ENCODE data around the gene MTA3.
A peak's percentile ranks its signal among the peaks of the same experiment; 100 is the strongest.

The MTA3 gene

DNA sequence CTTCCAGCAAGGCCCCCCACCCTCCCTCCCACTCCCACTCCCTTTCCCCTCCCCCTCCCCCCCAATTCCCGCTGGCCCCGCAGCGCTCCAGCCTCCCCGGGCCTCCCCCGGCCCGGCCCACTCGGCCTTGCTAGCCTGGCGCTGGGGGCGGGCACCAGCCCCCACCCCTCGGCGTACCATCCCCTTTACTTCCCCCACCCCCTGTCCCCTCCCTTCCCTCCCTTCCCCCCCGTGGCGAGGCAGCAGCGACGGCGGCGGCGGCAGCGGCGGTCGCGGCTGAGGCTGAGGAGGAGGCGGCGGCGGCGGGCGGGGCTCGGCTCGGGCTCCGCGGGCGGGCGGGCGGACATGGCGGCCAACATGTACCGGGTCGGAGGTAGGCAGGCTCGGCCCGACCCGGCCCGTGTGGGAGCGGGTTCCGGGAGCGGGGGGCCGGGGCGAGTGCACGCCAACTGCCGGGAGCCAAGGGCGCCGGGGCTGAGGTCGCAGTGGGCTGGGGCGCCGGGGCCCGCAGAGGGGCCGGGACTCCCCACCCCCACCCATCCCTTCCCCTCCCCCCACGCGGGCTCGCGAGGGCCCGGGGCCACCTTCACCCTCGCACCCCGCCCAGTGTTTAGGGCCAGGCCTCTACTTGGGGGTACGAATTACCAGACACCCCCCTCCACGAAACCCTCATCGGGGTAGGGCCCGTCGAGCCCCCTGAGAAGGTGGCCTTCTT is at the start of gene MTA3:
TSS of gene MTA3 (plus strand) at position 232 of the 715 bp plus-strand sequence. CDS start at position 346, 114 bp downstream.
- peak within 1 kb of the TSS; percentile 86 for H3K27ac ChIP-seq (ENCODE audit: low read depth, low read length)
- no peaks in the 10 kb centered on the region for H3K27me3 ChIP-seq (ENCODE audit: control insufficient read depth, insufficient read depth, low read length)
- no peaks in the 10 kb centered on the region for H3K36me3 ChIP-seq (ENCODE audit: control insufficient read depth, insufficient read depth, low read length)
- peaks cover 13% of the 10 kb centered on the region for H3K4me1 ChIP-seq (ENCODE audit: control insufficient read depth, insufficient read depth, low read length)
- peak within 1 kb of the TSS; percentile 77 for H3K9ac ChIP-seq (ENCODE audit: low read length)
- peak within 1 kb of the TSS; percentile 82 for H3K4me3 ChIP-seq (ENCODE audit: low read length)

DNA sequence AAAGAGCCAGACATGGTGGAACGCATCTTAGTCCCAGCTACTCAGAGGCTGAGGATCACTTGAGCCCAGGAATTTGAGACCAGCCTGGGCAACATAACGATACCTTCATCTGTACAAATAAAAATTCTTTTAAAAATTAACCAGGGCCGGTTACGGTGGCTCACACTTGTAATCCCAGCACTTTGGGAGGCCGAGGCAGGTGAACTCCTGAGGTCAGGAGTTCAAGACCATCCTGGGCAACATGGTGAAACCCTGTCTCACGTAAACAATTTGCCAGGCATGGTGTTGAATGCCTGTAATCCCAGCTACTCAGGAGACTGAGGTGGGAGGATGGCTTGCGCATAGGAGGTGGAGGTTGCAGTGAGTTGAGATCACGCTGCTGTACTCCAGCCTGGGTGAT is 48.8 kb upstream of the MTA3 start:
- no peaks in the 10 kb centered on the region for H3K4me1 ChIP-seq (ENCODE audit: control insufficient read depth, insufficient read depth, low read length)

DNA sequence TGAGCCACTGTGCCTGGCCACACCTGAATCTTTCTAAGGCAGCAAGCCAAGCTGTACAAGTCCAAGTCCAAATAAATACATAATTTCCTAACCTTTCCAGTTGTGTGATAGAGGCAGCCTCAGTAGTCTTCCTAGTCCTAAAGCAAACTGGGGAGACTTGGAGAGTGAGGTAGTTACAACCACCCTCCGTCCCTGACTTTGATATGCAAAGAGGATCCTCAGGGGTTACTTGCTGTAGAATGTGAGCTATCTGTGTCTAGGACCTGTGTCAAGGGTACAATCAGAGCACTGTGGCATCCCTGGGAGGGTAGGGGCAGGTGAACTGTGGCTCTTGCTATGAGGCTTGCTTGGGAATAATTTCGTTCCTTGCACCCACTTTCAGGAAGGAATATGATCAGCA is 46.4 kb upstream of the MTA3 start:
- H3K4me1 ChIP-seq (ENCODE audit: control insufficient read depth, insufficient read depth, low read length) = no peaks in the 10 kb centered on the region
- no peaks in the 10 kb centered on the region for H3K27me3 ChIP-seq (ENCODE audit: control insufficient read depth, insufficient read depth, low read length)
- no peak overlapping the region for H3K27ac ChIP-seq (ENCODE audit: low read depth, low read length)
- no peaks in the 10 kb centered on the region for H3K36me3 ChIP-seq (ENCODE audit: control insufficient read depth, insufficient read depth, low read length)
- H3K9ac ChIP-seq (ENCODE audit: low read length) = no peak overlapping the region
- no peak overlapping the region for H3K4me3 ChIP-seq (ENCODE audit: low read length)

More for the DNA sequence above, 48.8 kb upstream of the MTA3 start:
- Histone ChIP-seq H3K4me3 (ENCODE audit: low read length) (no peak overlapping the region), H3K9ac (ENCODE audit: low read length) (no peak overlapping the region), H3K27ac (ENCODE audit: low read depth, low read length) (no peak overlapping the region), H3K36me3 (ENCODE audit: control insufficient read depth, insufficient read depth, low read length) (no peaks in the 10 kb centered on the region), H3K27me3 (ENCODE audit: control insufficient read depth, insufficient read depth, low read length) (no peaks in the 10 kb centered on the region)

DNA sequence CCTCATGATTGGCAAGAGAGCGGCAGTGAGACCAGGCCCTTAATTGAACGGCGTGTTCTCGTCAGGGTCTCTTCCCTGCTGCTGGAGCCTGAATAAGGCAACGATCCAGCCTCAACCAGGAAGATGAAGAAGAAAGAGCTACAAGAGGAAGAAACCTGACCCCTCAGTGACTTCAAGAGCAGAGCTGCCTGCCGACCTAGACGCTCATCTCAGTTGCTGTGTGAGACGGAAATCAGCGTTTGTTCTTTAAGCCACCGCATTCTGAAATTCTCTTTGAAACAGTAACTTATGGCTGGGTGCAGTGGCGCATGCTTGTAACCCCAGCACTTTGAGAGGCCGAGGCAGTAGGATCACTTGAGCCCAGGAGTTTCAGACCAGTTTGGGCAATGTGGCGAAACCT is 45.1 kb upstream of the MTA3 start:
- no peaks in the 10 kb centered on the region for H3K4me1 ChIP-seq (ENCODE audit: control insufficient read depth, insufficient read depth, low read length)
- H3K36me3 ChIP-seq (ENCODE audit: control insufficient read depth, insufficient read depth, low read length) = no peaks in the 10 kb centered on the region
- no peak overlapping the region for H3K27ac ChIP-seq (ENCODE audit: low read depth, low read length)
- no peak overlapping the region for H3K9ac ChIP-seq (ENCODE audit: low read length)
- H3K4me3 ChIP-seq (ENCODE audit: low read length) = no peak overlapping the region
- no peaks in the 10 kb centered on the region for H3K27me3 ChIP-seq (ENCODE audit: control insufficient read depth, insufficient read depth, low read length)

DNA sequence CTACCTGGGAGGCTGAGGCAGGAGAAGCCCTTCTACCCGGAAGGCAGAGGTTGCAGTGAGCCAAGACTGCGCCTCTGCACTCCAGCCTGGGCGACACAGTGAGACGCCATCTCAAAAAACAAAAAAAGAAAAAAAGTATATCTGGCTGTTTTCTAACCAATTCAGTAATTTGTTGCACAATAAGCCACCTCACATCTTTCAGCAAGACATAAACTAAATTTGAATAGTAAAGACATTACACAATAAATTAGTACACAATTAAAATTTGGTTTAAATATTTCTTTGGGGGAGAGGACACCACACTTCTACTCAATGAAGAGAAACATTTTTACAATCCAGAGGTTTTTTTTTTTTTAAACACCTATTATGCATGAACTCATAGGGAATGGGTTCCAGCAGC is 36.0 kb upstream of the MTA3 start:
- Histone ChIP-seq H3K27me3 (ENCODE audit: control insufficient read depth, insufficient read depth, low read length) (no peaks in the 10 kb centered on the region), H3K4me3 (ENCODE audit: low read length) (no peak overlapping the region), H3K4me1 (ENCODE audit: control insufficient read depth, insufficient read depth, low read length) (no peaks in the 10 kb centered on the region), H3K36me3 (ENCODE audit: control insufficient read depth, insufficient read depth, low read length) (no peaks in the 10 kb centered on the region), H3K9ac (ENCODE audit: low read length) (no peak overlapping the region), H3K27ac (ENCODE audit: low read depth, low read length) (no peak overlapping the region)

DNA sequence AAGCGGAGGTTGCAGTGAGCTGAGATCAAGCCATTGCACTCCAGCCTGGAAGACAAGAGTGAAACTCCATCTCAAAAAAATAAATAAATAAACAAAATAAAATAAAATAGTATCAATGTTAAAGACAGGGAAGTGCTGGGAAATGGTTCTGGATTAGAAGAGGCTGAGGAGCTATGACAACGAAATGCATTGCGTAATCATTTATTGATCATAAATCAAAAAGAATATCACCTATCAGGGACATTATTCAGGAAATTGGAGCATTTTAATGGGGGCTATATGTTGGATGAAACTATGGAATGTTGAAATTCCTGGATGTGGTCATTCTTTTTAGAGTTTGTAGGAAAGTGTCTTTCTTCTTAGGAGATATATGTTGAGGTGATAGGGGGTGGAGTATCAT is 30.9 kb upstream of the MTA3 start:
- H3K9ac ChIP-seq (ENCODE audit: low read length) = no peak overlapping the region
- no peaks in the 10 kb centered on the region for H3K27me3 ChIP-seq (ENCODE audit: control insufficient read depth, insufficient read depth, low read length)
- no peaks in the 10 kb centered on the region for H3K4me1 ChIP-seq (ENCODE audit: control insufficient read depth, insufficient read depth, low read length)
- no peak overlapping the region for H3K4me3 ChIP-seq (ENCODE audit: low read length)
- no peak overlapping the region for H3K27ac ChIP-seq (ENCODE audit: low read depth, low read length)
- no peaks in the 10 kb centered on the region for H3K36me3 ChIP-seq (ENCODE audit: control insufficient read depth, insufficient read depth, low read length)

DNA sequence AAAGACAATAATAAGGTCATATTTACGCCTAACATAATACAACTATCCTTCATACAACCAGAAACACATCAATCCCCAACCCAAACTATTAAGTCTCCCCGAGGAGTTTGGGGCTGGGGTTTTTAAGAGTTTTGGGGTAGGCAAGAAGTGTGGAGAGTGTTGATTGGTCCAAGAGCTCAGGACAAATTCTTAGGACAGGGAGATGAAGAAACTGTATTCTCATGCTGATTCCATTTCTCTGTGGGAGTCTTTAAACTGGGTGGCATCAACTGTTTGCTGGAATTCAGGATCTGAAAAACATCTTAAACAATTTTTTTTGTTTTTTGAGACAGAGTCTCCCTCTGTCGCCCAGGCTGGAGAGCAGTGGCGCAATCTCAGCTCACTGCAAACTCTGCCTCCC is 25.6 kb upstream of the MTA3 start:
- Histone ChIP-seq H3K4me1 (ENCODE audit: control insufficient read depth, insufficient read depth, low read length) (no peaks in the 10 kb centered on the region), H3K36me3 (ENCODE audit: control insufficient read depth, insufficient read depth, low read length) (no peaks in the 10 kb centered on the region), H3K4me3 (ENCODE audit: low read length) (no peak overlapping the region), H3K9ac (ENCODE audit: low read length) (no peak overlapping the region), H3K27me3 (ENCODE audit: control insufficient read depth, insufficient read depth, low read length) (no peaks in the 10 kb centered on the region), H3K27ac (ENCODE audit: low read depth, low read length) (no peak overlapping the region)

DNA sequence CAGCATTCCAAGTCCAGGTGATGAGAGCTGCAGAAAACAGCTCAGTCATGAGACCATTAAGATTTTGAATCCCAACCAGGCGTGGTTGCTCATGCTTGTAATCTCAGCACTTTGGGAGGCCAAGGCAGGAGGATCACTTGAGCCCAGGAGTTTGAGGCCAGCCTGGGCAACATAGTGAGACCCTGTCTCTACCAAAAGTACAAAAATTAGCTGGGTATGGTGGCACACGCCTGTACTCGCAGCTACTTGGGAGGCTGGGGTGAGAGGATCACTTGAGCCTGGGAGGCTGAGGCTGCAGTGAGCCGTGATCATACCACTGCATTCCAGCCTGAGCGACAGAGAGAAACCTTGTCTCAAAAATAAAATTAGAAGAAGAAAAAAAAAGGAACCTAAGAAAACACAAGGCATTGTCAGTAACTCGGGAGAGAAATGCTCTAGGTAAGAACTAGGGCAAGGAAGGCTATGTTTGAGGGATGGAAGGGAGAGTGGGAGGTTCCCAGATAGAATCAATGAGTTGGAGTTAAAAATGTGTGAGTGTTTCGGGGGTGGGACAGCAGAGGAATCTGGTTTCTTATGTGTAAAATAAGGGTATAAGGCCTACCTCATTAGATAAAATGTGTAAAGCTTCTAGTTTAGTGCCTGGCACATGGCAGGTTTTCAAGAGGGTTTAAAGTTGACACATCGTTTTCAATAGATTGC is 23.3 kb upstream of the MTA3 start:
- H3K36me3 ChIP-seq (ENCODE audit: control insufficient read depth, insufficient read depth, low read length) = no peaks in the 10 kb centered on the region
- no peak overlapping the region for H3K27ac ChIP-seq (ENCODE audit: low read depth, low read length)
- H3K9ac ChIP-seq (ENCODE audit: low read length) = no peak overlapping the region
- no peak overlapping the region for H3K4me3 ChIP-seq (ENCODE audit: low read length)
- no peaks in the 10 kb centered on the region for H3K27me3 ChIP-seq (ENCODE audit: control insufficient read depth, insufficient read depth, low read length)
- H3K4me1 ChIP-seq (ENCODE audit: control insufficient read depth, insufficient read depth, low read length) = no peaks in the 10 kb centered on the region

DNA sequence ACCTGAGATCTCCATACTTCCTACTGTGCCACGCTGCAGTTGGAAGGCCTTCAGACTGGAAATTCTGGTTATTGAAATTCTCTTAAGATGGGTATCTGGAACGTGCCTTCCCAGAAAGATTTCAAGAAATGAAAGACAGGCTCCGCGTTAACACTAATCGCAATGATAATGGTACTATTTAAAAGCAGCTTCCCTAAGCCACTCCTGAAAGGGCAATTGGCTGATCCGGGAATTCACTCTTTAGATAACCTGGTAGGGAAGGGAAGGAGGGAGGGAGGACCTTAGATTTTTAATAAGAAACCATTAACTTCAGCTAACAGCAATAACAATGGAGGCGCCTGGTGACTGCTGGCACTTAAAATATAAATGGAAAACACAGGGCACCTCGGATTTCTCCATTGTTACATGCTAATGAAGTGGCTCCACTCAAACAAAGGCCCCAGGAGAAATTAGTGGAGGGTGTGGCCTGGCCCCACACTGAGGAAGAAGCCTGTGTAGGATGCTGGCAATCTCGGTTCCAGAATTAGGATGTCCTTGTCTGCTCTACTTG is 22.5 kb upstream of the MTA3 start:
- Histone ChIP-seq H3K4me1 (ENCODE audit: control insufficient read depth, insufficient read depth, low read length) (no peaks in the 10 kb centered on the region), H3K9ac (ENCODE audit: low read length) (no peak overlapping the region), H3K27ac (ENCODE audit: low read depth, low read length) (no peak overlapping the region), H3K4me3 (ENCODE audit: low read length) (no peak overlapping the region), H3K27me3 (ENCODE audit: control insufficient read depth, insufficient read depth, low read length) (no peaks in the 10 kb centered on the region), H3K36me3 (ENCODE audit: control insufficient read depth, insufficient read depth, low read length) (no peaks in the 10 kb centered on the region)

DNA sequence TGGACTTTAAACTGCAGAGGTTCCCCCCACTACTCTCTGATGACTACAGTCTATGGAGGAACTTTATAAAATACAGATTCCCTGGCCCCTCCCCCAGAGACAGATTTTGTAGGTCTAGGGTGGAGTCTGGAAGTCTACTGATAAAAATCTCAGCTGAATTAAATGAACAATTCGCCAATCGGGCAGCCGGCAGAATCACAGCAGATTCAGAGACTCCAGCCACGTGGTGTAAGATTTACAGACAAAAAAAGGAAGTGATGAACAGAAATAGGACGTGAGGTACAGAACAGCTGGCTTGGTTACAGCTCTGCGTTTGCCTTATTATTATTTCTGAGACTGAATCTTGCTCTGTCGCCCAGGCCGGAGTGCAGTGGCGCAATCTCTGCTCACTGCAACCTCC is 21.4 kb upstream of the MTA3 start:
- no peak overlapping the region for H3K4me3 ChIP-seq (ENCODE audit: low read length)
- H3K27ac ChIP-seq (ENCODE audit: low read depth, low read length) = no peak overlapping the region
- no peak overlapping the region for H3K9ac ChIP-seq (ENCODE audit: low read length)
- H3K36me3 ChIP-seq (ENCODE audit: control insufficient read depth, insufficient read depth, low read length) = no peaks in the 10 kb centered on the region
- H3K4me1 ChIP-seq (ENCODE audit: control insufficient read depth, insufficient read depth, low read length) = no peaks in the 10 kb centered on the region
- H3K27me3 ChIP-seq (ENCODE audit: control insufficient read depth, insufficient read depth, low read length) = no peaks in the 10 kb centered on the region

DNA sequence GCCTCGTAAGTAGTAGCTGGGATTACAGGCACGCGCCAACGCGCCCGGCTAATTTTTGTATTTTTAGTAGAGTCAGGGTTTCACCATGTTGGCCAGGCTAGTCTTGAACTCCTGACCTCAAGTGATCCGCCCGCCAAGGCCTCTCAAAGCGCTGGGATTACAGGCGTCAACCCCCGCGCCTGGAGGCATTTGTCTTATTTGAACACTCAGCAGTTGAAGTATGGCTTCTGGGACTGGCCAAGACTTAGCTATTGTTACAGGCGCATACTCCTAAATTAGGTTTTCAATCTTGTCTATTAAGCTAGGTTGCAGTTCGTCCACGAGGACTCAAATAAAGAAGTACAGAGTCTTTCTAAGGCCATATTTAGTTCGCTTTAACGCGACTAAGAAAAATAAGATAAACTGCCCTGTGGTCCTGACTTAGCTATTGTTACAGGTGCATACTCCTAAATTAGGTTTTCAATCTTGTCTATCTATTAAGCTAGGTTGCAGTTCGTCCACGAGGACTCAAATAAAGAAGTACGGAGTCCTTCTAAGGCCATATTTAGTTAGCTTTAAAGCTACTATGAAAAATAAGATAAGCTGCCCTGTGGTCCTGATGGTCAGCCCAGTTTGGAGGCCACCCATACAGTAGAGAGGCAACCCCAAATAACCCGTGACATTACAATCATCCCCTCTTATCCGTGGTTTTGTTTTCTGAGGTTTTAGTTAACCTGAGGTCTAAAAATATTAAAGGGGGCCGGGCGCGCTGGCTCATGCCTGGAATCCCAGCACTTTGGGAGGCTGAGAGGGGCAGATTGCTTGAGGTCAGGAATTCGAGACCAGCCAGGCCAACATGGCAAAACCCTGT is 20.8 kb upstream of the MTA3 start:
- no peaks in the 10 kb centered on the region for H3K36me3 ChIP-seq (ENCODE audit: control insufficient read depth, insufficient read depth, low read length)
- H3K9ac ChIP-seq (ENCODE audit: low read length) = no peak overlapping the region
- H3K4me3 ChIP-seq (ENCODE audit: low read length) = no peak overlapping the region
- H3K27me3 ChIP-seq (ENCODE audit: control insufficient read depth, insufficient read depth, low read length) = no peaks in the 10 kb centered on the region
- no peaks in the 10 kb centered on the region for H3K4me1 ChIP-seq (ENCODE audit: control insufficient read depth, insufficient read depth, low read length)
- no peak overlapping the region for H3K27ac ChIP-seq (ENCODE audit: low read depth, low read length)

DNA sequence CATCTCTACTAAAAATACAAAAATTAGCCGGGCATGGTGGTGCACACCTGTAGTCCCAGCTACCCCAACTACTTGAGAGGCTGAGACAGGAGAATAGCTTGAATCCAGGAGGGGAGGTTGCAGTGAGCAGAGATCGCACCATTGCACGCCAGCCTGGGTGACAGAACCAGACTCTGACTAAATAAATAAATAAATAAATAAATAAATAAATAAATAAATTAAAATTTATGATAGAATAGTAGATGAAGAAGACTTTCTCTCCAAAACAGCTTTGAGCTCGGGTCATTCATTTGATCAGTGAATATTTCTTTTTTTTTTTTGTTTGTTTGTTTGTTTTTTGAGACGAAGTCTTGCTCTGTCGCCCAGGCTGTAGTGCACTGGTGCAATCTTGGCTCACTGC is 17.6 kb upstream of the MTA3 start:
- H3K36me3 ChIP-seq (ENCODE audit: control insufficient read depth, insufficient read depth, low read length) = no peaks in the 10 kb centered on the region

More for the DNA sequence above, 17.6 kb upstream of the MTA3 start:
- no peaks in the 10 kb centered on the region for H3K4me1 ChIP-seq (ENCODE audit: control insufficient read depth, insufficient read depth, low read length)
- no peak overlapping the region for H3K4me3 ChIP-seq (ENCODE audit: low read length)
- H3K9ac ChIP-seq (ENCODE audit: low read length) = no peak overlapping the region
- H3K27ac ChIP-seq (ENCODE audit: low read depth, low read length) = no peak overlapping the region
- no peaks in the 10 kb centered on the region for H3K27me3 ChIP-seq (ENCODE audit: control insufficient read depth, insufficient read depth, low read length)
